ENCODE results near the gene KRT81.

DNA sequence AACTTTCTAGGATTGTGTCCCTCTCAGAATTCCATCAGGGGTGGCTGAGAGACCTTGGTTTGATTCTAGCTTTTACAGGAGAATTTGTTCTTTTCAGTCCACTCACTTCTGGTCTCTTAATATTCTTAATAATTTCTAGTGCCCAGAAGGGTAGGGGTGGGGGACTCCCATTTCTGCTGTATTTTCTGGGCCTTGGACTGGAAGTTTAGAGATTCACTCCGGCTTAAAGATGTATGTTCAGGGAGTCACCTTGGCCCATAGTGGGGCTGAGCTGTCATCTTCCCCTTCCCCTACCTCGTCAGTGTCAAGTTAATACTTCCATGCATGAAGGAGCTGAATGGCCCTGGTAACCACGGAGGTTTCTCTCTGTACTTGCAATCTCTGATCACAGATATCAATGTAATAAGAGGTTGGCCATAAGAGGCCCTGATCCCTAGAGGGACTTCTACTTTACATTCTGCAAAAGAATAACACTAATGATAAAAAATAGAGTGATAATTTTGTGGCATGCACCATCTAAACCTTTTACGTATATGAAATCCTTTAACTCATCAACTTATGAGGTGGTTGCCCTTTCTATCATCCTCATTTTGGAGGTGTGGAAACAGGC lies 6.7 kb downstream of the KRT81 start:
- TF ChIP-seq, protein P1, sequence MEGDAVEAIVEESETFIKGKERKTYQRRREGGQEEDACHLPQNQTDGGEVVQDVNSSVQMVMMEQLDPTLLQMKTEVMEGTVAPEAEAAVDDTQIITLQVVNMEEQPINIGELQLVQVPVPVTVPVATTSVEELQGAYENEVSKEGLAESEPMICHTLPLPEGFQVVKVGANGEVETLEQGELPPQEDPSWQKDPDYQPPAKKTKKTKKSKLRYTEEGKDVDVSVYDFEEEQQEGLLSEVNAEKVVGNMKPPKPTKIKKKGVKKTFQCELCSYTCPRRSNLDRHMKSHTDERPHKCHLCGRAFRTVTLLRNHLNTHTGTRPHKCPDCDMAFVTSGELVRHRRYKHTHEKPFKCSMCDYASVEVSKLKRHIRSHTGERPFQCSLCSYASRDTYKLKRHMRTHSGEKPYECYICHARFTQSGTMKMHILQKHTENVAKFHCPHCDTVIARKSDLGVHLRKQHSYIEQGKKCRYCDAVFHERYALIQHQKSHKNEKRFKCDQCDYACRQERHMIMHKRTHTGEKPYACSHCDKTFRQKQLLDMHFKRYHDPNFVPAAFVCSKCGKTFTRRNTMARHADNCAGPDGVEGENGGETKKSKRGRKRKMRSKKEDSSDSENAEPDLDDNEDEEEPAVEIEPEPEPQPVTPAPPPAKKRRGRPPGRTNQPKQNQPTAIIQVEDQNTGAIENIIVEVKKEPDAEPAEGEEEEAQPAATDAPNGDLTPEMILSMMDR (IDR thresholded peaks at IDR 0.05), result no peak
- no peak for TF ChIP-seq EZH2 (IDR thresholded peaks at IDR 0.05; ENCODE audit: borderline replicate concordance, insufficient read depth, low read depth, low read length, poor library complexity, severe bottlenecking)
